OCI-LY1 (cell line): ENCODE measurements around the gene PPP1R1A.

Source experiments
- H2AFZ ChIP-seq: fragments of 200-600 bp; sonication (generic), shearing (Covaris generic); 2 replicates; pipeline ENCODE4 v1.6.0; 2014; ENCODE audit warnings: antibody characterized with exemption, mild to moderate bottlenecking, low read length
- H3F3A ChIP-seq: fragments of 200-600 bp; sonication (generic), shearing (Covaris generic); 2 replicates; pipeline ENCODE4 v1.6.0; 2014; ENCODE audit warnings: mild to moderate bottlenecking, antibody characterized with exemption, low read length, moderate library complexity; ENCODE audit not compliant: insufficient read depth
- H3K27ac ChIP-seq: fragments of 200-600 bp; sonication (generic); 2 replicates; pipeline ENCODE4 v1.5.1; 2014; ENCODE audit warnings: low read length, mixed run types, mild to moderate bottlenecking, low read depth; ENCODE audit not compliant: poor library complexity, severe bottlenecking
- H3K27me3 ChIP-seq: fragments of 200-600 bp; sonication (generic); 2 replicates; pipeline ENCODE4 v1.6.0; 2014; ENCODE audit warnings: antibody characterized with exemption, mild to moderate bottlenecking, low read length, moderate library complexity; ENCODE audit not compliant: insufficient read depth
- H3K36me3 ChIP-seq: fragments of 200-600 bp; sonication (generic); 2 replicates; pipeline ENCODE4 v1.6.1; 2014; ENCODE audit warnings: mild to moderate bottlenecking, antibody characterized with exemption, low read length, moderate library complexity, mixed read lengths; ENCODE audit not compliant: insufficient read depth
- H3K4me1 ChIP-seq: fragments of 200-600 bp; sonication (generic); 2 replicates; pipeline ENCODE4 v1.5.1; 2014; ENCODE audit warnings: mild to moderate bottlenecking, low read length, moderate library complexity; ENCODE audit not compliant: insufficient read depth, severe bottlenecking
- H3K4me2 ChIP-seq: fragments of 200-600 bp; sonication (generic), shearing (Covaris generic); 2 replicates; pipeline ENCODE4 v1.6.1; 2014; ENCODE audit warnings: low read length
- H3K4me3 ChIP-seq: fragments of 200-600 bp; sonication (generic); 2 replicates; pipeline ENCODE4 v1.5.1; 2014; ENCODE audit warnings: low read length, low read depth, mild to moderate bottlenecking, mixed read lengths; ENCODE audit not compliant: poor library complexity, severe bottlenecking
- H3K79me2 ChIP-seq: fragments of 200-600 bp; shearing (Covaris generic); 2 replicates; pipeline ENCODE4 v1.6.1; 2016; ENCODE audit warnings: mixed run types, low read length, mixed read lengths; ENCODE audit not compliant: insufficient read depth
- H3K9ac ChIP-seq: fragments of 200-600 bp; sonication (generic), shearing (Covaris generic); 2 replicates; pipeline ENCODE4 v1.6.1; 2014; ENCODE audit warnings: mild to moderate bottlenecking, low read length, mixed read lengths
- H3K9me2 ChIP-seq: fragments of 200-600 bp; sonication (generic), shearing (Covaris generic); 2 replicates; pipeline ENCODE4 v1.6.1; 2014; ENCODE audit warnings: low read depth, mild to moderate bottlenecking, low read length, mixed read lengths
- H3K9me3 ChIP-seq: fragments of 200-600 bp; shearing (Covaris generic); 2 replicates; pipeline ENCODE4 v1.6.1; 2014; ENCODE audit warnings: low read length, mixed read lengths
- H4K20me1 ChIP-seq: fragments of 200-600 bp; sonication (generic), shearing (Covaris generic); 2 replicates; pipeline ENCODE4 v1.6.0; 2016; ENCODE audit warnings: mild to moderate bottlenecking, low read length; ENCODE audit not compliant: insufficient read depth
- EZH2 ChIP-seq: fragments of 200-600 bp; sonication (generic), shearing (Covaris generic); IDR thresholded peaks from 2 replicates; pipeline ENCODE4 v1.8.0; 2017; ENCODE audit warnings: borderline replicate concordance, mixed run types, mild to moderate bottlenecking, antibody characterized with exemption, low read length, moderate library complexity, mixed read lengths
- TF ChIP-seq, protein P1 (sequence below): fragments of 200-600 bp; sonication (generic), shearing (Covaris generic); IDR thresholded peaks from 2 replicates; pipeline ENCODE4 v1.5.1; 2017; ENCODE audit warnings: mild to moderate bottlenecking, antibody characterized with exemption, low read length, moderate library complexity, mixed read lengths

The PPP1R1A gene

DNA sequence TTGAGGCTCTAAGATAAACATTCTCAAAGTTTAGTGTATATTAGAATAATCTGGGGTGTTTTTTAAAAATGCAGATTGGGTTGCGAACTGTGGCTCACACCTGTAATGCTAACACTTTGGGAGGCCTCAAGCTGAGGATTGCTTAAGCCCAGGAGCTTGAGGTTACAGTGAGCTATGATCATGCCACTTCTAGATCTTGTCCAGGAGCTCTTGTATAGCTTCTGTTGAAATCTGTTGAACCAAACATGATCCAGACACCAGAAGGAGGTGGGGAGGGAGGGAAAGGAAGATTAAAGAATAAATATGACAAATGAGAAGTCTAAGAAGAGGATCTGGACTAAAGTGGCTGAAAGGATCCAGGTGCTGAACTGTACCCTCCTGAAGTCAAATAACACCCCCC, 24.7 kb downstream of the PPP1R1A start:
- Histone ChIP-seq H3K4me3 (no peak overlapping the region), H3K36me3 (no peaks in the 10 kb centered on the region), H2AFZ (no peak overlapping the region), H4K20me1 (no peaks in the 10 kb centered on the region), H3K27me3 (no peaks in the 10 kb centered on the region), H3K27ac (no peak overlapping the region), H3K9me2 (no peaks in the 10 kb centered on the region), H3K4me2 (no peak overlapping the region), H3K79me2 (no peaks in the 10 kb centered on the region), H3K9me3 (no peaks in the 10 kb centered on the region), H3F3A (no peaks in the 10 kb centered on the region), H3K4me1 (peaks cover 17% of the 10 kb centered on the region), H3K9ac (no peak overlapping the region)
- TF ChIP-seq, protein P1, sequence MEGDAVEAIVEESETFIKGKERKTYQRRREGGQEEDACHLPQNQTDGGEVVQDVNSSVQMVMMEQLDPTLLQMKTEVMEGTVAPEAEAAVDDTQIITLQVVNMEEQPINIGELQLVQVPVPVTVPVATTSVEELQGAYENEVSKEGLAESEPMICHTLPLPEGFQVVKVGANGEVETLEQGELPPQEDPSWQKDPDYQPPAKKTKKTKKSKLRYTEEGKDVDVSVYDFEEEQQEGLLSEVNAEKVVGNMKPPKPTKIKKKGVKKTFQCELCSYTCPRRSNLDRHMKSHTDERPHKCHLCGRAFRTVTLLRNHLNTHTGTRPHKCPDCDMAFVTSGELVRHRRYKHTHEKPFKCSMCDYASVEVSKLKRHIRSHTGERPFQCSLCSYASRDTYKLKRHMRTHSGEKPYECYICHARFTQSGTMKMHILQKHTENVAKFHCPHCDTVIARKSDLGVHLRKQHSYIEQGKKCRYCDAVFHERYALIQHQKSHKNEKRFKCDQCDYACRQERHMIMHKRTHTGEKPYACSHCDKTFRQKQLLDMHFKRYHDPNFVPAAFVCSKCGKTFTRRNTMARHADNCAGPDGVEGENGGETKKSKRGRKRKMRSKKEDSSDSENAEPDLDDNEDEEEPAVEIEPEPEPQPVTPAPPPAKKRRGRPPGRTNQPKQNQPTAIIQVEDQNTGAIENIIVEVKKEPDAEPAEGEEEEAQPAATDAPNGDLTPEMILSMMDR: no peak
- TF ChIP-seq EZH2: no peak

DNA sequence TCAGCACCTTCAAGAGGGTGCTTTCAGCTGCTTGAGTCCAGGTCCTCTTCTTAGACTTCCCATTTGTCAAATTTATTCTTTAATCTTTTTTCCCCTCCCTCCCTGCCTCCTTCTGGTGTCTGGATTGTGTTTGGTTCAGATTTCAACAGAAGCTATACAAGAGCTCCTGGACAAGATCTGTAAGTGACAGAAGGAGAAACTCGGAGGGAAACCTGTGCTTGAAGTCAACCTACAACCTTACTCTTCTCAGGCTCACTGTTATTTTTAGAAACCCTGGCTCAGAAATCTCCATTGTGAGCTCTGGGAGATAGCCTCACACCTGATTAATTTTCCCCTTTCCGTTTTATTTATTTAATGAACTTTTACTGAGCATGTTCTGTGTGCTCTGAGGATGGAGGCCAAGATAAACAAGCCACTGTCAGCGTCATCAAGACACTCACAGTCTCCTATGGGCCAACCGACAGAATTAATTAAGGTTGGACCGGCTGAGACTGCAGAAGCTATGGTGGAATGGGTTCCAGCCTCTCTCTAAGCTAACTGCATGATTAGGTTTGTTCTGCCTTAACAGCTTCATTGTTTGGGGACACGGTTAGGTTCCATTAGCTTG, 25.6 kb downstream of the PPP1R1A start:
- no peaks in the 10 kb centered on the region for H3F3A ChIP-seq
- no peak overlapping the region for H3K27ac ChIP-seq
- H4K20me1 ChIP-seq: no peaks in the 10 kb centered on the region
- H3K4me3 ChIP-seq: no peak overlapping the region
- no peak overlapping the region for H3K4me2 ChIP-seq
- H2AFZ ChIP-seq: no peak overlapping the region
- H3K9ac ChIP-seq: no peak overlapping the region
- H3K9me2 ChIP-seq: no peaks in the 10 kb centered on the region
- H3K36me3 ChIP-seq: no peaks in the 10 kb centered on the region
- no peaks in the 10 kb centered on the region for H3K79me2 ChIP-seq
- no peaks in the 10 kb centered on the region for H3K9me3 ChIP-seq
- peaks cover 17% of the 10 kb centered on the region for H3K4me1 ChIP-seq
- TF ChIP-seq, protein P1: no peak
- TF ChIP-seq EZH2: no peak
- H3K27me3 ChIP-seq: no peaks in the 10 kb centered on the region

DNA sequence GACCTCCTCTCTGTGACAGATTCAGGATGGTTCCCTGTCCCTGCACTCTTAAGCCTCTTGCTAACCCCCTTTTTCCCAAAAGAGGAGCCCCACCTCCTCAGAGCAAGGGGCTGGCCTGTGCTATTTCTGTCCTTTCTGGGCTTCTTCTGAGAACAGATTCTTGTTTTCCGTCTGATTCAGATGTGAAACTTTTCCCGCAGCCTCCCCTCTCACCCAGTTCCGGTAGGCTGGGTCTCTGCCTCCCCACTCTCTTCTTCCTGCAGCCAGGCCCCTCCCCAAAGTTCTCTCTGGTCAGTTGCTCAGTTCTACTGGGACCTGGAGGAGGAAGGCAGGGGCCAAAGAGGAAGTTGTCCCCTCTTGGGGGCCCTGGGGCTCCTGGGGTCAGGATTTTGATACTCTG, 27.3 kb downstream of the PPP1R1A start:
- no peaks in the 10 kb centered on the region for H3K27me3 ChIP-seq
- no peak for TF ChIP-seq EZH2
- TF ChIP-seq, protein P1: no peak
- H3F3A ChIP-seq: no peaks in the 10 kb centered on the region
- no peak overlapping the region for H3K9ac ChIP-seq
- peaks cover 17% of the 10 kb centered on the region for H3K4me1 ChIP-seq
- H3K9me2 ChIP-seq: no peaks in the 10 kb centered on the region
- no peak overlapping the region for H3K27ac ChIP-seq
- no peaks in the 10 kb centered on the region for H3K36me3 ChIP-seq
- H2AFZ ChIP-seq: no peak overlapping the region
- no peaks in the 10 kb centered on the region for H3K9me3 ChIP-seq
- peak overlapping the region; percentile 41 for H3K4me3 ChIP-seq
- 0 out of 2 replicates have a peak overlapping the region, but pooled peaks have one; percentile 66 for H3K4me2 ChIP-seq
- H4K20me1 ChIP-seq: no peaks in the 10 kb centered on the region
- no peaks in the 10 kb centered on the region for H3K79me2 ChIP-seq
